GM12878 (cell line): ENCODE data around the gene GPC5. TPM values are rescaled to one million over a fixed set of nuclear protein-coding genes. Genes with fewer than 3 reads are reported as not detected.

Experiments
- ATAC-seq: fragments of 200-7000 bp; cut with Tn5 transposase; 3 replicates; pipeline ENCODE4 v1.9.1; 2020; ENCODE audit warnings: mild to moderate bottlenecking, moderate library complexity
- BruUV-seq: library from RNA; stranded (reverse); fragments of 400-500 nt; replicated peaks from 2 replicates; lab custom pipeline; 2021; lab: Mats Ljungman, UMichigan
- CTCF ChIA-PET: fragments of 300-600 bp; sonication (Branson Sonifier 250); formaldehyde crosslinking; extraction: SDS; loops from one replicate; lab custom pipeline; 2021; ENCODE audit warnings: inconsistent platforms; lab: Yijun Ruan, JAX
- POLR2A ChIA-PET: fragments of 350-600 bp; formaldehyde crosslinking; extraction: SDS; loops from one replicate; lab custom pipeline; 2021; ENCODE audit warnings: inconsistent platforms; lab: Charles Lee
- RAD21 ChIA-PET: fragments of 300-600 bp; sonication (Branson Sonifier 250); formaldehyde crosslinking; loops from one replicate; lab custom pipeline; 2023; ENCODE audit warnings: antibody characterized with exemption; ENCODE audit not compliant: unreplicated experiment; lab: Charles Lee
- SMC1A ChIA-PET: fragments of 300-600 bp; sonication (Branson Sonifier 250); formaldehyde crosslinking; loops from one replicate; lab custom pipeline; 2023; ENCODE audit not compliant: unreplicated experiment, uncharacterized antibody; lab: Charles Lee
- DNase-seq: peaks from one replicate; pipeline ENCODE4 v3.0.0-alpha.2; 2011; ENCODE audit warnings: low read depth, low spot score
- FAIRE-seq: peaks from 3 replicates; lab custom pipeline; 2011; peaks lifted over from hg19 to GRCh38; lab: Jason Lieb, UNC
- H2AFZ ChIP-seq: 2 replicates; pipeline ENCODE4 v1.6.0; 2011; ENCODE audit warnings: low read depth, low read length, control low read depth; ENCODE audit not compliant: control insufficient read depth
- H3K27ac ChIP-seq: 2 replicates; pipeline ENCODE4 v1.5.1; 2011; ENCODE audit warnings: control low read depth; ENCODE audit not compliant: control insufficient read depth, insufficient read depth
- H3K27me3 ChIP-seq, 2 experiments: replicated peaks in 1 of 2; 2 replicates each; pipeline versions ENCODE4 v1.6.0 to v1.6.1; 2011; ENCODE audit warnings: low read length in 1 of 2; ENCODE audit not compliant: control insufficient read depth in 2 of 2, insufficient read depth in 2 of 2
- H3K36me3 ChIP-seq, 2 experiments: 2 replicates each; pipeline ENCODE4 v1.5.1; 2011; ENCODE audit warnings: low read length in 1 of 2; ENCODE audit not compliant: control insufficient read depth in 2 of 2, insufficient read depth in 2 of 2
- H3K4me1 ChIP-seq: 2 replicates; pipeline ENCODE4 v1.6.1; 2011; ENCODE audit warnings: mild to moderate bottlenecking, low read length, moderate library complexity, mixed read lengths; ENCODE audit not compliant: control insufficient read depth, insufficient read depth
- H3K4me2 ChIP-seq: 2 replicates; pipeline ENCODE4 v1.6.0; 2011; ENCODE audit warnings: control low read depth; ENCODE audit not compliant: control insufficient read depth, insufficient read depth
- H3K4me3 ChIP-seq: fragments of 200-600 bp; sonication (generic); 2 replicates; pipeline ENCODE4 v1.5.1; 2016
- H3K79me2 ChIP-seq: 2 replicates; pipeline ENCODE4 v1.6.0; 2011; ENCODE audit warnings: low read length; ENCODE audit not compliant: control insufficient read depth, insufficient read depth
- H3K9ac ChIP-seq: 2 replicates; pipeline ENCODE4 v1.8.0; 2011; ENCODE audit warnings: low read length, control low read depth, mixed read lengths; ENCODE audit not compliant: control insufficient read depth, insufficient read depth
- H3K9me3 ChIP-seq: replicated peaks from 3 replicates; pipeline ENCODE4 v1.5.1; 2011; ENCODE audit warnings: mild to moderate bottlenecking, low read length; ENCODE audit not compliant: control insufficient read depth, insufficient read depth
- H4K20me1 ChIP-seq: 2 replicates; pipeline ENCODE4 v1.6.0; 2011; ENCODE audit not compliant: control insufficient read depth, insufficient read depth
- BMI1 ChIP-seq: fragments of 450-650 bp; IDR thresholded peaks from 2 replicates; pipeline ENCODE4 v1.6.1; 2016; ENCODE audit warnings: mild to moderate bottlenecking, moderate library complexity, borderline replicate concordance
- ESRRA ChIP-seq: IDR thresholded peaks from 2 replicates; pipeline ENCODE4 v1.6.1; 2012; ENCODE audit warnings: mild to moderate bottlenecking, low read length, improper control_type of control experiment
- EZH2 ChIP-seq: IDR thresholded peaks from 2 replicates; pipeline ENCODE4 v1.6.1; 2012; ENCODE audit warnings: low read depth, mild to moderate bottlenecking, control low read depth, inconsistent platforms, low read length, borderline replicate concordance; ENCODE audit not compliant: control insufficient read depth
- IRF4 ChIP-seq: IDR thresholded peaks from 2 replicates; pipeline ENCODE4 v1.6.1; 2011; ENCODE audit warnings: low read depth, low read length
- NFYA ChIP-seq: IDR thresholded peaks from 2 replicates; pipeline ENCODE4 v1.6.1; 2011; ENCODE audit warnings: low read depth, mild to moderate bottlenecking, low read length, improper control_type of control experiment, borderline replicate concordance
- RELA ChIP-seq: fragments of 450-650 bp; IDR thresholded peaks from 2 replicates; pipeline ENCODE4 v1.8.0; 2014; ENCODE audit warnings: borderline replicate concordance; ENCODE audit not compliant: partially characterized antibody
- RUNX3 ChIP-seq: IDR thresholded peaks from 2 replicates; pipeline ENCODE4 v1.6.1; 2012; ENCODE audit warnings: low read length, inconsistent platforms
- SMC3 ChIP-seq: IDR thresholded peaks from 2 replicates; pipeline ENCODE4 v1.6.1; 2011; ENCODE audit warnings: low read length, improper control_type of control experiment, borderline replicate concordance
- SPI1 ChIP-seq: IDR thresholded peaks from 2 replicates; pipeline ENCODE4 v1.6.1; 2011; ENCODE audit warnings: low read depth, mild to moderate bottlenecking, low read length, moderate library complexity, borderline replicate concordance; ENCODE audit not compliant: insufficient read depth
- ZBTB40 ChIP-seq: fragments of 450-650 bp; IDR thresholded peaks from 2 replicates; pipeline ENCODE4 v1.6.1; 2016; ENCODE audit warnings: mild to moderate bottlenecking, moderate library complexity, borderline replicate concordance
- ZNF687 ChIP-seq: fragments of 450-650 bp; IDR thresholded peaks from 2 replicates; pipeline ENCODE4 v1.6.1; 2017; ENCODE audit warnings: mild to moderate bottlenecking, moderate library complexity
- WGBS: methylation state at CpG from one replicate; pipeline ENCODE4 v1.1.6; 2016; ENCODE audit warnings: low lambda C conversion rate; ENCODE audit not compliant: insufficient replicate concordance, insufficient coverage; ENCODE audit errors: missing lambda C conversion rate; 5-methylcytosine and 5-hydroxymethylcytosine counted together
- in situ Hi-C: fragments of 300-500 bp; cut with MboI; formaldehyde crosslinking; loops from 9 replicates; pipeline ENCODE4 v1.14.3; 2018; ENCODE audit warnings: mixed read lengths
- intact Hi-C: fragments of 100-400 bp; cut with micrococcal nuclease; formaldehyde crosslinking; loops from one replicate; pipeline ENCODE4 v1.14.2; 2022; ENCODE audit not compliant: unreplicated experiment
- polyA plus RNA-seq, 11 experiments: library from polyadenylated mRNA; depleted of rRNA in 4 of 11; unstranded in 6 of 11; stranded (reverse) in 5 of 11; fragments of >200 nt; fragmentation: Nextera tagmentation in 4 of 11; fragmentation: Illumina TruSeq in 1 of 11; extraction: Ambion mirVana in 4 of 11; extraction: Trizol in 1 of 11; gene quantifications; 1 replicate in 1 of 11; 2 replicates in 10 of 11; pipeline versions ENCODE4 v1.2.1 to v1.2.3, GENCODE V29; 2011 to 2016; ENCODE audit warnings: inconsistent platforms in 2 of 11, missing spikeins in 2 of 11, low read depth in 1 of 11
- total RNA-seq, 4 experiments: library from RNA; depleted of rRNA in 3 of 4; stranded (reverse); fragments of >200 nt in 3 of 4; fragmentation: Illumina TruSeq in 1 of 4; extraction: Trizol in 1 of 4; gene quantifications; 2 replicates each; pipeline versions ENCODE4 v1.2.1 to v1.2.3, GENCODE V29; 2013 to 2021
- TF ChIP-seq, protein P1 (sequence below): fragments of 450-650 bp; IDR thresholded peaks from 2 replicates; pipeline ENCODE4 v1.6.1; 2018; ENCODE audit warnings: mild to moderate bottlenecking, low read depth, moderate library complexity; ENCODE audit not compliant: partially characterized antibody

Gene GPC5
- total and polyA plus RNA-seq, 10 of the 15 experiments (the other 5 are each of a cell fraction or from before 2014, with no cell fraction given), result 0.05 to 0.87 (median 0.44) TPM; not detected in 1

- TF ChIP-seq, protein P1, sequence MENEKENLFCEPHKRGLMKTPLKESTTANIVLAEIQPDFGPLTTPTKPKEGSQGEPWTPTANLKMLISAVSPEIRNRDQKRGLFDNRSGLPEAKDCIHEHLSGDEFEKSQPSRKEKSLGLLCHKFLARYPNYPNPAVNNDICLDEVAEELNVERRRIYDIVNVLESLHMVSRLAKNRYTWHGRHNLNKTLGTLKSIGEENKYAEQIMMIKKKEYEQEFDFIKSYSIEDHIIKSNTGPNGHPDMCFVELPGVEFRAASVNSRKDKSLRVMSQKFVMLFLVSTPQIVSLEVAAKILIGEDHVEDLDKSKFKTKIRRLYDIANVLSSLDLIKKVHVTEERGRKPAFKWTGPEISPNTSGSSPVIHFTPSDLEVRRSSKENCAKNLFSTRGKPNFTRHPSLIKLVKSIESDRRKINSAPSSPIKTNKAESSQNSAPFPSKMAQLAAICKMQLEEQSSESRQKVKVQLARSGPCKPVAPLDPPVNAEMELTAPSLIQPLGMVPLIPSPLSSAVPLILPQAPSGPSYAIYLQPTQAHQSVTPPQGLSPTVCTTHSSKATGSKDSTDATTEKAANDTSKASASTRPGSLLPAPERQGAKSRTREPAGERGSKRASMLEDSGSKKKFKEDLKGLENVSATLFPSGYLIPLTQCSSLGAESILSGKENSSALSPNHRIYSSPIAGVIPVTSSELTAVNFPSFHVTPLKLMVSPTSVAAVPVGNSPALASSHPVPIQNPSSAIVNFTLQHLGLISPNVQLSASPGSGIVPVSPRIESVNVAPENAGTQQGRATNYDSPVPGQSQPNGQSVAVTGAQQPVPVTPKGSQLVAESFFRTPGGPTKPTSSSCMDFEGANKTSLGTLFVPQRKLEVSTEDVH, result no peak
- TF ChIP-seq ZBTB40 (no peak), NFYA (no peak), SMC3 (no peak), RELA (no peak)
Observed at GRCh38 chr13:92613921-92614320, 1215.5 kb downstream of the GPC5 start (continued).

DNA sequence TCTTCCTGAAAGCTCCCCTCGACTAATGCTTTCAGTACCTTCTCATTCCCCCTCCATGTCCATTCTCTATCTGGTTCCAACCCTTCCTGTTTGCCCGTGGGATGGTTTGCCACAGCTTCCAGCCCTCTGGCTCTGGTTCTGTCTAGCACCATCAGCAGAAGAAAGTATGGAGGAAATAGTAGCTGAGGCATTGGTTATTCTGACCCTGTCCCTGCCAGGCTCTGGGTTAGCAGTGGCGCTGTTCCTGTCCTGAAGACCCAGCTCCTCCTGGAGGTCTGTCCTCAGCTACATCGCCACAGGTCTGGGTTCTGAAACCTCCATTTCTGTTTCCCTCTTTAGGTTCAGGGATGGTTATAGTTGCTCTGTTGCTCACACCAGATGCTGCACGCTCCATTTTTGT is 1223.6 kb downstream of the GPC5 start:
- in situ Hi-C loops (no loop called here), intact Hi-C loops (no loop called here)
- no peak for DNase-seq
- 3% methylated on average over 4 of the region's 5 CpGs for WGBS
- Histone ChIP-seq H3K27me3 (no peaks in the 10 kb centered on the region), H3K4me2 (no peak overlapping the region), H3K79me2 (no peaks in the 10 kb centered on the region), H4K20me1 (no peaks in the 10 kb centered on the region), H3K4me3 (no peak overlapping the region), H3K27ac (no peak overlapping the region), H3K36me3 (no peaks in the 10 kb centered on the region), H2AFZ (no peak overlapping the region), H3K9me3 (no peaks in the 10 kb centered on the region), H3K9ac (no peak overlapping the region), H3K4me1 (no peaks in the 10 kb centered on the region)
- FAIRE-seq, result no peak
- POLR2A ChIA-PET, result no interaction called here
- SMC1A ChIA-PET, result interaction anchor here (1.3 kb wide), 1 partner anchor 14 kb away, joined by 3 read pairs; no protein-coding TSS in a partner anchor
- ATAC-seq, result no peak
- BruUV-seq, result no TSS peak
- RAD21 ChIA-PET, result no interaction called here
- CTCF ChIA-PET, result no interaction called here
- TF ChIP-seq BMI1, result no peak
- TF ChIP-seq ZNF687, result no peak
- no peak for TF ChIP-seq SPI1
- no peak for TF ChIP-seq IRF4
- no peak for TF ChIP-seq ESRRA
- TF ChIP-seq EZH2, result no peak
- TF ChIP-seq RUNX3, result no peak
